GM18907 (cell line): ENCODE measurements around the gene SLC24A1.

ENCODE experiments used
- ATAC-seq: cut with Tn5 transposase; IDR thresholded peaks from one replicate; pipeline ENCODE4 v1.9.1; 2021; ENCODE audit warnings: mild to moderate bottlenecking, moderate library complexity; ENCODE audit not compliant: unreplicated experiment

The SLC24A1 gene

GRCh38 chr15:65618560-65619109 lies 3.1 kb upstream of the SLC24A1 start:
- ATAC-seq: no peak

DNA sequence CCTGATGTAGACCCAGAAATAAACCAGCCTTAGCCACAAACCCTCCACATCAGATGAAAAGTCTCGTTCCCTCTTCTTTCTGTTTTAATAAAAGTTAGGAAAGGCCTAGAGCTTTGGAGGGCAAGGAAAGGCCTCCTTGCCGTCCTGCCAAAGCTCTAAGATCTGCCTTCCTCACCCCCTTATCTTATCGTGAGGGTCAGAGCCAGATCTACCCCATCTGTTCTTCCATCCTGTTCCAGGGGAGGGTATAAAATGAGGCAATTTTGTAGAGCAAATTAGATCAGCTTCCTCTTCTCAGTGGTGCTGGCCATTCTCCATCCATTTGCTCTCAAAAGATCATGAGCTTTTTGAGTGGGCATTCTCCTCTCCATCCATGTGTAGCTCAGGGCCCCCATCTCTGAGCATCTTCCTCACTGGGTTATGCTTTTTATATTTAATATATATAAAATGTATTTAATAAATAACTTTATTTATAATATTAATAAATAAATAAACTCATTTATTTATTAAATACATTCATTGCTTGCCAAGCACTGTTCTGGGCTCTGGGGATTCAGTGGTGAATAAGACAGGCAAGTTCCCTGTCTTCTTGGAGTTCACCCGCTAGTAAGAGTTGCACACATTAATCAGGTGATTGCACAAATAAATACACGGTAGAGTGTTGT lies 2.0 kb upstream of the SLC24A1 start:
- ATAC-seq: no peak

- ATAC-seq: no peak
These were observed 905 bp upstream of the SLC24A1 start for GRCh38 chr15:65620833-65621232.

GRCh38 chr15:65623103-65623502 lies 1.4 kb downstream of the SLC24A1 start:
- no peak for ATAC-seq

DNA sequence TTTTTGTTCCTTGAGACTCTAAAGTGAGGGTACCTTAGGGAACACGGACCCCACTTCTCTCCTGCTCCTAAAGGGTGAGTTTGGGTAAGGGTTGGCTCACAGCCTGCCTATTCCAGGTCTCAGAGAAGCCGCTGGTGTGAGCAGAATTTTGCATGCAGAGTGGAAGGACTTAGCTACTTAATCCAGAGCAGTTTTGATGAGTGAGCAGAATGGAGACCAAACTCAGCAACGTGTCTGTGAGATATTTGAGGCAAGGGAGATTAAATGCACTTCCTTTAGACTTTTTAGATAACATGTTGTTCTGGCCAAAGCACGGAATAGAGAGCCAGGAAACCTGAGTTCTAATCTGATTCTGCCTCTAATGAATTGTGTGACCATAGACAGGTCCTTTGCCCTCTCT lies 5.1 kb downstream of the SLC24A1 start:
- ATAC-seq: no peak

DNA sequence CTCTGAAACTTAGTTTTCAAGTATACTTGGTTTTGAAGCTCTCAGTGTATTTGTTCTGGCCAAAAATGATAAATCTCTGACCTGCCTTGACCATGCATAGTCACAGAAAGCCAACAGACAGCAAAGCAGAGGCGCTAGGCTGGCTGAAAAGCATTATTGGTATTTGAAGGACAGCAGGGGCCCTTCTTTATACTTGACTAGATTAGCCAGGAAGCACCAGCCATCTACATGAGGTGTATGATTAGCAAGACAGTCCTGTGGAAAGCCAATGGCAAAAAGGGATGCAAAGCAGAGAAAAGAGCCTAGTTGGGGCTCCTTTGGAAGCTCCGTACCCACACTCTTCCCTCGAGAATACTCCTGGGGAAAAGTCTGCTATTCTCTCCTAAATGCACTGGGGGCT lies 7.8 kb downstream of the SLC24A1 start:
- no peak for ATAC-seq

DNA sequence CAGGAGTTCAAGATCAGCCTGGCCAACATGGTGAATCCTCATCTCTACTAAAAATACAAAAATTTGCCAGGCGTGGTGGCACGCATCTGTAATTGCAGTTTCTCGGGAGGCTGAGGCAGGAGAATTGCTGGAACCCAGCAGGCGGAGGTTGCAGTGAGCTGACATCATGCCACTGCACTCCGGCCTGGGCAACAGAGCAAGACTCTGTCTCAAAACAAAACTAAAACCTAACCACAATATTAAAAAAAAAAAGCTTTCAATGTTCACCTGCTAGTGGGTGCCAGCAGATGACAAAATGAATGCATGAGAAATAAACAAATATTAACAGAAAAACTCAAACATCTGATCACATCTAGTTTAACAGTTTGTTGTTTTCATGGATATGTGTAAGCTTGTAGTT lies 9.0 kb downstream of the SLC24A1 start:
- ATAC-seq: peak; percentile 67

DNA sequence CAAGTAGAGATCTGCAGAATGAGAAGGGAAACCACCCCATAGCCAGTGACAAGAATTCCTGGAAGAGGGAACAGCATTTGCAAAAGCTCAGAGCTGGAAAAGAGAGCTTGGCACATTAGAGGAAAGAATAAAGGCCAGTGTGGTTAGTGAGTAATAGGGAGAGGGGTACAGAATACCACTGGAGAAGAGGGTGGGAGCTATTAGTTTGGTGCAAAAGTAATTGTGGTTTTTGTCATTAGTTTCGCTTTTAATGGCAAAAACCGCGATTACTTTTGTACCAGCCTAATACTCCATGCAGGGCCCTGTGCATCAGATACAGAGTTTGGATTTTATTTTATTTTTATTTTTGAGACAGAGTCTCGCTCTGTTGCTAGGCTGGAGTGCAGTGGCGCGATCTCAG lies 9.8 kb downstream of the SLC24A1 start:
- peak; percentile 51 for ATAC-seq

GRCh38 chr15:65632780-65633375 lies 11.1 kb downstream of the SLC24A1 start:
- ATAC-seq: no peak

DNA sequence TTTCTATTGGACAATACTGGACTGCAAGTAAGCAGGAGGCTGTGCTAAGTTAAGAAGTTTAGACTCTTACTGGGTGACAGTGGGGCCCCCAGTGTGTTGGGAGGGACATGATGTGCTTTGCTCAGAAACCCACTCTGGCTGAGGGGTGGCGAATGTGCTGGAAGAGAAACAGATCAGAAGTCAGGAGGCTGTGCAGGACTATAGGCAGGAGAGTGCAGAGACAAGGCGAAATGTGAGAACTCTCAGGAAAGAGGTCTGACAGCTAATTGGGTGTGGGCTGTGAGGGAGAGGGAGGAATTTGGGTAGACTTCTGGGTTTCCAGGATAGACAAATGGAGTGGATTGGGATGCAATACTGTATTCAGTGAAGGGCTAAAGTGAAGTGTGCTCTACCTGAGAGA lies 12.0 kb downstream of the SLC24A1 start:
- ATAC-seq: no peak

GRCh38 chr15:65634356-65634755 lies 12.6 kb downstream of the SLC24A1 start:
- no peak for ATAC-seq

DNA sequence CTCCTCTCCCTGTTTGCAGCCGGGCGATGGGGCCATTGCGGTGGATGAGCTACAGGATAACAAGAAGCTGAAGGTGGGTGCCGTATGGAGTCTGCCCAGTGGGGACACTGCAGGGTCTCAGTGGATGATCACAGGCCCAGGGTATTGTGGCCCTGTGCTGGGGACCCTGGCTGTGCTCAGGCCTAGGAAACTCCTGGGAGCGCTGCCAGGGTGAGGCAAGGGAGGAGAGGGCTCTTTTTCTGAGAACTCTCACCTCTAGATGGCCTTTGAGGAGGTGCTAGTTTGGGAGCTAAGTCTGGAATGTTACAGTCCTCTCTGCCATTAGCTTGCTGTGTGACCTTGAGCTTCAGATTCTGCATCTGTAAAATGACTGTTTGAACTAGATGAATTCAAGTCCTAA lies 16.4 kb downstream of the SLC24A1 start:
- ATAC-seq: no peak

- ATAC-seq: peak; percentile 53
These were observed 16.9 kb downstream of the SLC24A1 start for GRCh38 chr15:65638681-65639089.

- ATAC-seq: no peak
These were observed 17.8 kb downstream of the SLC24A1 start for GRCh38 chr15:65639509-65639908.

DNA sequence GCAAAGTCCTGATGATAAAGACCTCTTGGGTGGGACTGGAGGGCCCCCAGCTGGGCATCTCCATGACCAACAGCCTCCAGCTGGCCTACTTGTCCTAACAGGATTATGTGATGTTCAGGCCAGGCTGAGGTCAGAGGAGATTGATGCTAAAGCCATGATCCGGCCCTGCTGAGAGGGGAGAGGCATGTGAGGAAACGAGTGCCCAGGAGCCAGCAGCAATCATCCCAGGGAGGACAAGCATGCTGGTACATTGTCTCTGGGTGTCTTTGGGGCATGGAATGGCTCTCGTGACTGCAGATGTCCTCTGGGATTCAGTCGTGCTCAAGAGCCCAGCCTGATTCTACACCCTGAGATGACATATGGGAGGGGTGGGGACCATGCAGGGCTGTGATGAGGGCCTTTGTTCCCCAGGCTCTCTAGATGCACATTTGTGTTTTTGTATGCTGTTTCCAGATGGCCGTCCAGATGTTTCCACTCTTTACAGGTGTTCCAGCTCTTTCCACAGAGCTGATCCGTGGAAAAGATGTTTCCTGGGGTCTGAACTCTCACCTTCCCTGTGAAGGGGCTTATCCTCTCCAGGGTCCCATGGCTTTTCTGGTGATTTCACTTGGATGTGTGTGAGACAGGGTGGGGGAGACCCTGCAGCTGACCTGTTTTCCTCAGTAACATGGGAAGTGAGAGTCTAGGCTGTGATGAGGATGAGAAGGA lies 20.2 kb downstream of the SLC24A1 start:
- no peak for ATAC-seq

- no peak for ATAC-seq
These were observed 20.9 kb downstream of the SLC24A1 start for GRCh38 chr15:65642594-65642993.

- no peak for ATAC-seq
These were observed 22.5 kb downstream of the SLC24A1 start for GRCh38 chr15:65644282-65644681.

DNA sequence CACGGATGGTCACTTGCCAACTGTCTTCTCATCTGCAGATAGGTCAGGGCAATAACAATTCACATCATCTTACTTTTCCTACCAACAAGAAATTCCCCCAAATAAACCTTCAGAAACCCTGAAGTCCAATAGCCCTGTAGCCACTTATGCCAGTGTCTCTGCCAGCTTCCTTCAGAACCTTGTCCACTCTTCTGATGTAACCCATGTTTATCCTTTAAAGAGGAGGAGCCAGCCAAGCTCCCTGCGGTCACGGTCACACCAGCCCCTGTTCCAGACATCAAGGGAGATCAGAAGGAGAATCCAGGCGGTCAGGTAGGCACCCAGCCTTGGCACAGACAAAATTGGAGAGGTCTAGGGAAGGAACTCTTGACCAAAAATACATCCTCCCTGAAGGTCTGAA lies 23.7 kb downstream of the SLC24A1 start:
- no peak for ATAC-seq

DNA sequence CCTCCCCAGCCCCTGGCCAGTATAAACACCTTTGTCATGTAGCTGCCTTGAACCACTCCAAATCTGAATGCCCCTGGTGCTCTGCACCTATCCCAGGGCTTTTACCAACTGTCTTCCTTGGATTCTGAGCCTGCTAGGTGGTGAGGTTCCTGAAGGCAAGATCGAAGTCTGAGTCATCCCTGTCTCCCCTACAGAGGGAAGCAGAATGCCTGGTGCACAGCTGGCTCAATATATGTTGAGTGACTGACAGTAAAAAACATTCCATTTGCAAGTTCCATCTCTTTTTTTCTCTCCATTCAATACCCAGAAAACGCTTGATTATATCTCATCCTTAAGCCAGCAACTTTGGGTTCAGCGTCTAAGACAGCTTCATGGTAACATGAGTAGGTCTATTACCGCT lies 24.7 kb downstream of the SLC24A1 start:
- ATAC-seq: no peak

DNA sequence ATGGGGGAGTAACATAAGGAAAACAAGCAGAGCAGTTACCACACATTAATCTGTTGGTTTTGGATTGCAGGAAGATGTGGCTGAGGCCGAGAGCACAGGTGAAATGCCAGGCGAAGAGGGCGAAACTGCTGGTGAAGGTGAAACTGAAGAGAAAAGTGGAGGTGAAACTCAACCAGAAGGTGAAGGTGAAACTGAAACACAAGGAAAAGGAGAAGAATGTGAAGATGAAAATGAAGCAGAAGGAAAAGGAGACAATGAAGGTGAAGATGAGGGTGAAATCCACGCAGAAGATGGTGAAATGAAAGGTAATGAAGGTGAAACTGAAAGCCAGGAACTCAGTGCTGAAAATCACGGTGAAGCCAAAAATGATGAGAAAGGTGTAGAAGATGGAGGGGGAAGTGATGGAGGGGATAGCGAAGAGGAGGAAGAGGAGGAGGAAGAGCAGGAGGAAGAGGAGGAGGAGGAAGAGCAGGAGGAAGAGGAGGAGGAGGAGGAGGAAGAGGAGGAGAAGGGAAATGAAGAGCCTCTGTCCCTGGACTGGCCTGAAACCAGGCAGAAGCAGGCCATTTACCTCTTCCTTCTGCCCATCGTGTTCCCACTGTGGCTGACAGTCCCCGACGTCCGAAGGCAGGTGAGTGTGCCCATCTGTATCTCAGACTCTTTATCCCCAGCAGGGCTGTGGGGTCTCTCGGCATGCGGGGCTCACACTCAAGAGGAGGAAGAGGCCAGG lies 28.7 kb downstream of the SLC24A1 start:
- ATAC-seq: no peak

GRCh38 chr15:65651042-65651322 lies 29.2 kb downstream of the SLC24A1 start:
- ATAC-seq: no peak
